ENCODE results near the gene GRAMD4.

Gene GRAMD4

GRCh38 chr22:46707305-46707704, 87.1 kb downstream of the GRAMD4 start:
- no peak for DNase-seq (ENCODE audit: insufficient read length, low spot score)
- no peak for FAIRE-seq

- FAIRE-seq (no peak), DNase-seq (ENCODE audit: insufficient read length, low spot score) (no peak)
These were observed 87.8 kb downstream of the GRAMD4 start for GRCh38 chr22:46707827-46708570.

- FAIRE-seq (no peak), DNase-seq (ENCODE audit: insufficient read length, low spot score) (no peak)
These were observed 88.7 kb downstream of the GRAMD4 start for GRCh38 chr22:46708766-46709330.

- DNase-seq (ENCODE audit: insufficient read length, low spot score): no peak
- no peak for FAIRE-seq
These were observed 90.6 kb downstream of the GRAMD4 start for GRCh38 chr22:46710806-46711205.

- no peak for DNase-seq (ENCODE audit: insufficient read length, low spot score)
- FAIRE-seq: no peak
These were observed 92.1 kb downstream of the GRAMD4 start for GRCh38 chr22:46712288-46712687.

GRCh38 chr22:46714550-46714949, 94.4 kb downstream of the GRAMD4 start:
- no peak for DNase-seq (ENCODE audit: insufficient read length, low spot score)
- no peak for FAIRE-seq

GRCh38 chr22:46719921-46720320, 99.7 kb downstream of the GRAMD4 start:
- no peak for FAIRE-seq
- no peak for DNase-seq (ENCODE audit: insufficient read length, low spot score)

- FAIRE-seq: no peak
- no peak for DNase-seq (ENCODE audit: insufficient read length, low spot score)
These were observed 101.4 kb downstream of the GRAMD4 start for GRCh38 chr22:46721501-46722085.

- DNase-seq (ENCODE audit: insufficient read length, low spot score) (no peak), FAIRE-seq (no peak)
These were observed 103.7 kb downstream of the GRAMD4 start for GRCh38 chr22:46723882-46724281.

GRCh38 chr22:46725096-46725495, 104.9 kb downstream of the GRAMD4 start:
- no peak for FAIRE-seq
- no peak for DNase-seq (ENCODE audit: insufficient read length, low spot score)

- FAIRE-seq (no peak), DNase-seq (ENCODE audit: insufficient read length, low spot score) (no peak)
These were observed 106.1 kb downstream of the GRAMD4 start for GRCh38 chr22:46726066-46726985.

- FAIRE-seq: peak; percentile 81
- DNase-seq (ENCODE audit: insufficient read length, low spot score): peak; percentile 56
These were observed 106.8 kb downstream of the GRAMD4 start for GRCh38 chr22:46726986-46727317.

- FAIRE-seq: no peak
- no peak for DNase-seq (ENCODE audit: insufficient read length, low spot score)
These were observed 107.7 kb downstream of the GRAMD4 start for GRCh38 chr22:46727813-46728364.

GRCh38 chr22:46728470-46728869, 108.3 kb downstream of the GRAMD4 start:
- FAIRE-seq (no peak), DNase-seq (ENCODE audit: insufficient read length, low spot score) (no peak)
